HL-60 (cell line): ENCODE data around the gene NAALAD2.

Experiments used
- POLR2AphosphoS5 ChIP-seq: IDR thresholded peaks from 2 replicates; pipeline ENCODE4 v1.6.1; 2012; ENCODE audit warnings: low read depth
- TF ChIP-seq, protein P1 (sequence below): IDR thresholded peaks from one replicate; pipeline ENCODE4 v1.5.1; 2011; ENCODE audit warnings: low read length, control low read depth, inconsistent platforms; ENCODE audit not compliant: insufficient read depth
- TF ChIP-seq, protein P2 (sequence below): IDR thresholded peaks from 2 replicates; pipeline ENCODE4 v1.6.1; 2012; ENCODE audit warnings: low read depth; ENCODE audit not compliant: insufficient replicate concordance

DNA sequence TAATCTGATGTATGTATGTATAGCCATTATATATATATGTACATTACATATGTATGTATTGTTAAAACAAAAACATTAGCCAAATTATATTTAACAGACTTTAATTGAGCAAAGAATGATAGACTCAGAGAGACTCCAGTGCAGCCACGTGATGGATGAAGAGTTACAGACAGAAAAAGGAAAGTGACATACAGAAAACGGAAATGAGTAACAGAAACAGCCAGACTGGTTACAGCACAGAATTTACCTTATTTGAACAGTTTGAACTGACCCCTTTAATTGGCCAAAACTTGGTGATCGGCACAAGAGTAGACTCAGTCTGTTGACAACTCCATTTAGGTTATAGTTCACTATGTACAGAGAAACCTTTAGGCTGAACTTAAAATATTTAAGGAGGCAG, 53.4 kb downstream of the NAALAD2 start:
- no peak for TF ChIP-seq POLR2AphosphoS5
- TF ChIP-seq, protein P1, sequence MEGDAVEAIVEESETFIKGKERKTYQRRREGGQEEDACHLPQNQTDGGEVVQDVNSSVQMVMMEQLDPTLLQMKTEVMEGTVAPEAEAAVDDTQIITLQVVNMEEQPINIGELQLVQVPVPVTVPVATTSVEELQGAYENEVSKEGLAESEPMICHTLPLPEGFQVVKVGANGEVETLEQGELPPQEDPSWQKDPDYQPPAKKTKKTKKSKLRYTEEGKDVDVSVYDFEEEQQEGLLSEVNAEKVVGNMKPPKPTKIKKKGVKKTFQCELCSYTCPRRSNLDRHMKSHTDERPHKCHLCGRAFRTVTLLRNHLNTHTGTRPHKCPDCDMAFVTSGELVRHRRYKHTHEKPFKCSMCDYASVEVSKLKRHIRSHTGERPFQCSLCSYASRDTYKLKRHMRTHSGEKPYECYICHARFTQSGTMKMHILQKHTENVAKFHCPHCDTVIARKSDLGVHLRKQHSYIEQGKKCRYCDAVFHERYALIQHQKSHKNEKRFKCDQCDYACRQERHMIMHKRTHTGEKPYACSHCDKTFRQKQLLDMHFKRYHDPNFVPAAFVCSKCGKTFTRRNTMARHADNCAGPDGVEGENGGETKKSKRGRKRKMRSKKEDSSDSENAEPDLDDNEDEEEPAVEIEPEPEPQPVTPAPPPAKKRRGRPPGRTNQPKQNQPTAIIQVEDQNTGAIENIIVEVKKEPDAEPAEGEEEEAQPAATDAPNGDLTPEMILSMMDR, result no peak
- TF ChIP-seq, protein P2, sequence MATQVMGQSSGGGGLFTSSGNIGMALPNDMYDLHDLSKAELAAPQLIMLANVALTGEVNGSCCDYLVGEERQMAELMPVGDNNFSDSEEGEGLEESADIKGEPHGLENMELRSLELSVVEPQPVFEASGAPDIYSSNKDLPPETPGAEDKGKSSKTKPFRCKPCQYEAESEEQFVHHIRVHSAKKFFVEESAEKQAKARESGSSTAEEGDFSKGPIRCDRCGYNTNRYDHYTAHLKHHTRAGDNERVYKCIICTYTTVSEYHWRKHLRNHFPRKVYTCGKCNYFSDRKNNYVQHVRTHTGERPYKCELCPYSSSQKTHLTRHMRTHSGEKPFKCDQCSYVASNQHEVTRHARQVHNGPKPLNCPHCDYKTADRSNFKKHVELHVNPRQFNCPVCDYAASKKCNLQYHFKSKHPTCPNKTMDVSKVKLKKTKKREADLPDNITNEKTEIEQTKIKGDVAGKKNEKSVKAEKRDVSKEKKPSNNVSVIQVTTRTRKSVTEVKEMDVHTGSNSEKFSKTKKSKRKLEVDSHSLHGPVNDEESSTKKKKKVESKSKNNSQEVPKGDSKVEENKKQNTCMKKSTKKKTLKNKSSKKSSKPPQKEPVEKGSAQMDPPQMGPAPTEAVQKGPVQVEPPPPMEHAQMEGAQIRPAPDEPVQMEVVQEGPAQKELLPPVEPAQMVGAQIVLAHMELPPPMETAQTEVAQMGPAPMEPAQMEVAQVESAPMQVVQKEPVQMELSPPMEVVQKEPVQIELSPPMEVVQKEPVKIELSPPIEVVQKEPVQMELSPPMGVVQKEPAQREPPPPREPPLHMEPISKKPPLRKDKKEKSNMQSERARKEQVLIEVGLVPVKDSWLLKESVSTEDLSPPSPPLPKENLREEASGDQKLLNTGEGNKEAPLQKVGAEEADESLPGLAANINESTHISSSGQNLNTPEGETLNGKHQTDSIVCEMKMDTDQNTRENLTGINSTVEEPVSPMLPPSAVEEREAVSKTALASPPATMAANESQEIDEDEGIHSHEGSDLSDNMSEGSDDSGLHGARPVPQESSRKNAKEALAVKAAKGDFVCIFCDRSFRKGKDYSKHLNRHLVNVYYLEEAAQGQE, result no peak
